ENCODE results near the gene RAPGEF6.

RAPGEF6 gene

GRCh38 chr5:131539251-131539650 is 95.8 kb downstream of the RAPGEF6 start:
- DNase-seq, result no peak

- DNase-seq, result peak; percentile 90
Measured at GRCh38 chr5:131538177-131538593, 96.8 kb downstream of the RAPGEF6 start.

GRCh38 chr5:131536850-131537448 is 98.1 kb downstream of the RAPGEF6 start:
- DNase-seq, result no peak

DNA sequence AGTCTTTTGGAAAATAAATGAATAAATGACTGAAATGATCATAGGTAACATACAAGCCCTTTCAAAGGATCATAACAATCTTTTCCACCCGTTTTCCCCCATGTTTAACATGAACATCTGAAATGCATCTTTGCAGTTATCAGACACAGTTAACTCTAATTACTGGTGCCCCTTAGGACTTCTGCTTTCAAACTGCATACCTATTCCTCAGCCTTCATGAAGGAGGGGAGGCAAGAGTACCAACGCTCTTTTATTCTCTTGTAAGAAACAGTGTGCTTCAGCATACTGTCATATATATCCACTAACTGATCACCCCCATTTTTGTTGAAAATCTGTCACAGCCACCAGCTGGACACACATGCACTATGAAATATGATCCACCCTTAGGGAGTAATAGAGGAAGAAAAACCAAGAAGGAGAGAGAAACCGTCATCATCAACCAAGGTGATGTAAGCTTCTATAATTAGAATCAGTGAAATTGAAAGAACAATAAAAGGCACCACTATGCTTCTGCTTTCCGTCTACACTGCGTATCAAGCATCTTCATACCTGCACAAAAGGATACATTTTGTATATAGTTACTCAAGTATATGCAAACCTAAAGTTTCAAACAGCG is 98.7 kb downstream of the RAPGEF6 start:
- DNase-seq, result peak; percentile 86

DNA sequence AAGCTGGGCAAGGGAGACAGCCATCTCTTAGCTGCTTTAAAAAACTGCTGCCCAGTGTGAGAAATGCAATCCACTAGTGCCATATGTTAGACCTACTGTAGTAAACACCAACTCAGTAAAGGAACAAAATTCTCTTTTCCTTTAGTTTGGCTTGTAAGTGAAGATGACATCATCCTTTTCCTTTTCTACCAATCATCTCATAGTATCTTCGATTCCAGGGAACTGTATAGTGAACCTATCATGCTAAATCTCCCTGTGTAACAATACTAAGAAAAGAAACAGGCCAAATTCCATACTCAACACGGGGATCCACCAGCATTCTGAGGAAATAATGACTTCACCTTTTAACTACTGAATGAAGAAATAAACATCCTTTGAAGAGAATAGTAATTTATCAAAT is 100.1 kb downstream of the RAPGEF6 start:
- DNase-seq, result no peak

GRCh38 chr5:131533836-131534235 is 101.2 kb downstream of the RAPGEF6 start:
- DNase-seq, result no peak

GRCh38 chr5:131532031-131532640 is 102.9 kb downstream of the RAPGEF6 start:
- DNase-seq, result no peak

- DNase-seq, result no peak
Measured at GRCh38 chr5:131530706-131531331, 104.2 kb downstream of the RAPGEF6 start.

DNA sequence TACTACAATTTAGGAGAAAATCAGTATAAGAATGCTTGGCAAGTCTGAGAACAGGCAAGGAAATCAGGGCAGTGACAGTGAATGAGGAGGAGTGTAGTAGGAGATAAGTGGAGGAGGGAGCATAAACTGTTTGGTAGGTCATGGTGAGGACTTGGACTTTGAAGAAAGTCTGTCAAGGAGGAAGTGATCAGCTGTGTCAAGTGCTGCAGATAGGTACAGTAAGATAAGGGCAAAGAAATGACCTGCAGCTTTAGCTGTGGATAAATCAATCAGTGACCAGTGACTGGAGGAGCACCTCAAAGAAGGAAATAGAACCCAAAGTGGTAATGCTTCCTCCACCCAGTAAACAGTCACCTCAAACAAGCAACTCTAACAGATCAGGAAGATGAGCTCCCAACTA is 106.3 kb downstream of the RAPGEF6 start:
- DNase-seq, result no peak

GRCh38 chr5:131525805-131526204 is 109.2 kb downstream of the RAPGEF6 start:
- DNase-seq, result peak; percentile 74

DNA sequence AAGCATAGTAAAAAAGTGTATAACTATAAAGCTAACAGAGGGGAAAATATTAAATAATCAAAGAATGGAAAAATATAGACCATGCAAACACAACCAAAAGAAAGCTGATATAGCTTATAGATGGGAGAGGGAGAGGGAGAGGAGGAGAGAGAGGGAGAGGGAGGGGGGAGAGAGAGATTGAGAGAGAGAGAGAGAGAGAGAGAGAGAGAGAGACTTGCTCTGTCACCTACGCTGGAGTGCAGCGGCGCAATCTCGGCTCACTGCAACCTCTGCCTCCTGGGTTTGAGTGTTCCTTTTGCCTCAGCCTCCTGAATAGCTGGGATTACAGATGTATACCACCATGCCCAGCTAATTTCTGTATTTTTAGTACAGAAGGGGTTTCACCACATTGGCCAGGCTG is 110.6 kb downstream of the RAPGEF6 start:
- no peak for DNase-seq

DNA sequence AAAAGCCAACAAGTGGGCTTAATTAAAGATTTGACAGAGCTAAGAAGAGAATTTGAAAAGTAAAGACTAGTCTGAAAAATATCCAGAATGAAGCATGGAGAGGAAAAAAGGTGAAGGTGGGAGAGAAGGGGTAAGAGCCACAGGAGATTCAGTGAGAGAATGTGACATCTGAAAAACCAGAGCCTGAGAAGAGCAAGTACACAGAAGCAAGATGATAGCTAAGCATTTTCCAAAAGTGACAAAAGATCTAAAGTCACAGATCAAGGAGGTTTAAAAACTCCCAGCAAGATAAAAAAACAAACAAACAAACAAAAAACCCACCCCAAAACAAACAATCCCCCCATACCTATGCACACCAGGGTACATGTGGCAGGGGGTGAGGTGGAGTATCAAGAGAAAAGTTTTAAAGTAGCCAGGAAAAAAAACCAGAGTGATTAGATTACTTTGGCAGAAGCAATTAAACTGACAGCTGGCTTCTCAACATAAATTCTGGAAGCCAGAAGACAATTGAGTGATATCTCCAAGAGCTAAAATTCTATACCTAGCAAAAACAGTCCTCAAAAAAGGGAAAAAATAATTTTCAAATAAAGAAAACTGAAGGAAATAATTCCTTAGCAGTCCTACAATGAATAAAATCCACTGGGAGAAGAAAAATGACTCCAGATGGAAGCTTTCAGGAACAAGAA is 111.4 kb downstream of the RAPGEF6 start:
- no peak for DNase-seq

DNA sequence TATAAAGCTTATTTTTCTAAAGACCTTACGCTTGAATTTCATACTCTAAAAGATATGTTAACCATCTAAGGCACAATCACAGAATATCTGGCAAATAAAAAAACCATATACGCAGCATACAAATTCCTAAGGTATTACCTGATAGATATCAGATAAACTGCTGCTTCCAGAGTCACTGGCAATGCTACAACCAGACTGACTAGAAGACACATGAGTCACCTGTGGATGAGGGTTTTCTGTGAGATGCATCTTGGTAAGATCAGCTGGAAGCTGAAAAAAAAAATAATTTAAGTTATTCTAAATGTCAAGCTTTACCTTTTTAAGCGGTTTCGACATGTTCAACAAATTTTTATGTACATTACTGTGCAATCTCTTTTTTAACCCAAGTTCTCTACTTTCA is 113.8 kb downstream of the RAPGEF6 start:
- no peak for DNase-seq

GRCh38 chr5:131515348-131515747 is 119.7 kb downstream of the RAPGEF6 start:
- no peak for DNase-seq

GRCh38 chr5:131514316-131515283 is 120.4 kb downstream of the RAPGEF6 start:
- no peak for DNase-seq

GRCh38 chr5:131513780-131514179 is 121.2 kb downstream of the RAPGEF6 start:
- no peak for DNase-seq

- no peak for DNase-seq
Measured at GRCh38 chr5:131511934-131512333, 123.1 kb downstream of the RAPGEF6 start.

DNA sequence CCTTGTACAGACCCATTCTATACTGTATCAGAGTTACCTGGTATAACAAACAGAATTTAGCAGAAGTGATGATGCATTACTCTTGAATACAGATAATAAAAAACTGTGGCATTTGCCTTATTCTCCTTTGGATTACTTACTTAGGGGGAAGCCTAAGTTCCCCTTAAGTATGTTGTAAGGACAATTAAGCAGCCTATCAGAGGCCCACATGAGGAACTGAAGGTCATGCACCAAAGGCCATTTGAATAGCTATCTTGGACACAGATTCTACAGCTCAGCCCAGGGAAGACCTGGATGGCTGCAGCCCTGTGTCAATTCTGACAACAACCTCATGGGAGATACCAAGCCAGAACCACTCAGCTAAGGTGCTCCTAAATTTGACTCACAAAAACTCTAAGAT is 125.2 kb downstream of the RAPGEF6 start:
- DNase-seq, result peak; percentile 64

GRCh38 chr5:131505237-131505908 is 129.7 kb downstream of the RAPGEF6 start:
- no peak for DNase-seq

DNA sequence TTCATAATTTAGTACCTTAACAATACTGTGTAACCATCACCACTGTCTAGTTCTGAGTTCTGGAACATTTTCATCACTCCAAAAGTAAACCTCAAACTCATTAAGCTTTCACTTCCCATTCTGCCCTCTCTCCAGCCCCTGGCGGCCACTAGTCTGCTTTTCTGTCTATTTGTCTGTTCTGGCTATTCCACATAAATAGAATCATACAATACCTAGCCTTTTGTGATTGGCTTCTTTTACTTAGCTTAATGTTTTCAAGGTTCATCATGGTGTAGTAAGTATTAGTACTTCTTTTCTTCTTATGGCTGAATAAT is 138.7 kb downstream of the RAPGEF6 start:
- DNase-seq, result peak; percentile 65

- DNase-seq, result no peak
Measured at GRCh38 chr5:131495536-131496399, 139.3 kb downstream of the RAPGEF6 start.
